Ascending aorta (tissue), 2 donors: ENCODE data around the gene SH2D1B. TPM values are rescaled to one million over a fixed set of nuclear protein-coding genes. Genes with fewer than 3 reads are reported as not detected.

ENCODE experiments used
- DNase-seq, 2 donors: peaks; one replicate each; pipeline ENCODE4 v3.0.0-alpha.2; 2019; ENCODE audit warnings: low spot score in 2 of 2
- H3K27ac ChIP-seq, 2 donors: fragments of 200-600 bp; sonication (generic); one replicate each; pipeline ENCODE4 v1.5.1; 2016 to 2017; ENCODE audit warnings: mild to moderate bottlenecking in 1 of 2
- H3K27me3 ChIP-seq: fragments of 200-600 bp; sonication (generic); one replicate; pipeline ENCODE4 v1.5.1; 2017
- H3K36me3 ChIP-seq, 2 donors: fragments of 200-600 bp; sonication (generic); one replicate each; pipeline ENCODE4 v1.5.1; 2016
- H3K4me1 ChIP-seq, 2 donors: fragments of 200-600 bp; sonication (generic); one replicate each; pipeline ENCODE4 v1.5.1; 2016 to 2017; ENCODE audit warnings: mild to moderate bottlenecking in 1 of 2
- H3K4me3 ChIP-seq, 2 donors: fragments of 200-600 bp; sonication (generic); one replicate each; pipeline ENCODE4 v1.5.1; 2016 to 2017; ENCODE audit warnings: mild to moderate bottlenecking in 1 of 2
- H3K9me3 ChIP-seq, 2 donors: fragments of 200-600 bp; sonication (generic); one replicate each; pipeline ENCODE4 v1.5.1; 2016
- CTCF ChIP-seq, 3 experiments: fragments of 200-600 bp in 2 of 3; fragments of 450-650 bp in 1 of 3; sonication (generic) in 2 of 3; IDR thresholded peaks; one replicate each; pipeline ENCODE4 v1.5.1; 2016 to 2019; ENCODE audit warnings: antibody characterized with exemption in 3 of 3, mild to moderate bottlenecking in 1 of 3, moderate library complexity in 1 of 3
- intact Hi-C: fragments of 100-400 bp; cut with DNase I; formaldehyde crosslinking; loops from one replicate; pipeline ENCODE4 v1.15.1; 2023
- total RNA-seq: library from RNA; depleted of rRNA; stranded (reverse); fragments of >200 nt; gene quantifications from one replicate; pipeline ENCODE4 v1.1.0, GENCODE V29; 2016

SH2D1B gene
- total RNA-seq, 1 donor from 2014 or later = not detected

GRCh38 chr1:162374406-162374805 lies 37.5 kb downstream of the SH2D1B start:
- no peak for DNase-seq
- TF ChIP-seq CTCF (IDR thresholded peaks at IDR 0.05) = no peak
- H3K4me3 ChIP-seq = no peak overlapping the region
- no peak overlapping the region for H3K27ac ChIP-seq
- no peaks in the 10 kb centered on the region for H3K27me3 ChIP-seq
- no peaks in the 10 kb centered on the region for H3K36me3 ChIP-seq
- no peaks in the 10 kb centered on the region for H3K4me1 ChIP-seq
- intact Hi-C loops = no loop called here
- no peaks in the 10 kb centered on the region for H3K9me3 ChIP-seq

GRCh38 chr1:162373541-162374260 lies 38.2 kb downstream of the SH2D1B start:
- no peak overlapping the region for H3K27ac ChIP-seq
- intact Hi-C loops = no loop called here
- H3K9me3 ChIP-seq = no peaks in the 10 kb centered on the region
- no peak overlapping the region for H3K4me3 ChIP-seq
- TF ChIP-seq CTCF (IDR thresholded peaks at IDR 0.05) = no peak
- no peaks in the 10 kb centered on the region for H3K27me3 ChIP-seq
- no peaks in the 10 kb centered on the region for H3K36me3 ChIP-seq
- no peaks in the 10 kb centered on the region for H3K4me1 ChIP-seq
- DNase-seq = no peak

- no peaks in the 10 kb centered on the region for H3K4me1 ChIP-seq
- no peak for TF ChIP-seq CTCF (IDR thresholded peaks at IDR 0.05)
- intact Hi-C loops = no loop called here
- no peaks in the 10 kb centered on the region for H3K27me3 ChIP-seq
- DNase-seq = peak in 1 of 2 donors; percentile 7
- H3K36me3 ChIP-seq = no peaks in the 10 kb centered on the region
- no peaks in the 10 kb centered on the region for H3K9me3 ChIP-seq
- H3K4me3 ChIP-seq = no peak overlapping the region
- H3K27ac ChIP-seq = no peak overlapping the region
Measured at GRCh38 chr1:162373072-162373427, 38.9 kb downstream of the SH2D1B start.

- Histone ChIP-seq H3K9me3 (no peaks in the 10 kb centered on the region), H3K36me3 (peaks cover under 1 to 5% of the 10 kb centered on the region in 2 donors), H3K4me3 (no peak overlapping the region), H3K27me3 (no peaks in the 10 kb centered on the region), H3K4me1 (no peaks in the 10 kb centered on the region), H3K27ac (no peak overlapping the region)
- DNase-seq = peak in 1 of 2 donors; percentile 50
- intact Hi-C loops = no loop called here
- TF ChIP-seq CTCF (IDR thresholded peaks at IDR 0.05) = no peak
Measured at GRCh38 chr1:162372159-162373071, 39.5 kb downstream of the SH2D1B start.

- no peak for DNase-seq
- Histone ChIP-seq H3K9me3 (no peaks in the 10 kb centered on the region), H3K36me3 (peaks cover 7 to 13% of the 10 kb centered on the region in 2 donors), H3K27me3 (no peaks in the 10 kb centered on the region), H3K4me1 (no peaks in the 10 kb centered on the region), H3K4me3 (no peak overlapping the region), H3K27ac (no peak overlapping the region)
- no peak for TF ChIP-seq CTCF (IDR thresholded peaks at IDR 0.05)
- intact Hi-C loops = no loop called here
Measured at GRCh38 chr1:162371611-162372010, 40.3 kb downstream of the SH2D1B start.
